H9 (cell line): Measurements from ENCODE around the gene ACVR1B. TPM values are rescaled to one million over a fixed set of nuclear protein-coding genes. Genes with fewer than 3 reads are reported as not detected.

ENCODE experiments used
- DNase-seq: peaks from one replicate; pipeline ENCODE4 v3.0.0-alpha.2; 2017
- H2AFZ ChIP-seq: one replicate; pipeline ENCODE4 v1.6.1; 2013; ENCODE audit warnings: mild to moderate bottlenecking, low read length, control low read depth, moderate library complexity
- H2AK5ac ChIP-seq: 2 replicates; pipeline ENCODE4 v1.6.1; 2013; ENCODE audit warnings: low read length, control low read depth, mixed read lengths; ENCODE audit not compliant: insufficient read length
- H2BK120ac ChIP-seq: one replicate; pipeline ENCODE4 v1.6.1; 2013; ENCODE audit warnings: low read depth, mild to moderate bottlenecking, low read length, control low read depth, inconsistent platforms; ENCODE audit not compliant: poor library complexity, severe bottlenecking
- H2BK12ac ChIP-seq: 2 replicates; pipeline ENCODE4 v1.6.1; 2013; ENCODE audit warnings: low read length, control low read depth, mixed read lengths, low read depth; ENCODE audit not compliant: insufficient read length
- H2BK15ac ChIP-seq: 2 replicates; pipeline ENCODE4 v1.6.1; 2013; ENCODE audit warnings: low read depth, low read length, control low read depth
- H2BK20ac ChIP-seq: one replicate; pipeline ENCODE4 v1.6.1; 2013; ENCODE audit warnings: low read depth, mild to moderate bottlenecking, low read length, control low read depth, inconsistent platforms; ENCODE audit not compliant: poor library complexity, severe bottlenecking
- H2BK5ac ChIP-seq: 2 replicates; pipeline ENCODE4 v1.6.1; 2013; ENCODE audit warnings: low read length, control low read depth, mixed read lengths; ENCODE audit not compliant: insufficient read length
- H3K14ac ChIP-seq: 2 replicates; pipeline ENCODE4 v1.6.1; 2013; ENCODE audit warnings: low read length, control low read depth; ENCODE audit not compliant: insufficient read depth
- H3K18ac ChIP-seq: 2 replicates; pipeline ENCODE4 v1.6.1; 2013; ENCODE audit warnings: low read depth, mild to moderate bottlenecking, mixed read lengths, low read length, control low read depth; ENCODE audit not compliant: insufficient read length
- H3K23ac ChIP-seq: 2 replicates; pipeline ENCODE4 v1.6.1; 2013; ENCODE audit warnings: low read length, control low read depth, mixed read lengths, low read depth; ENCODE audit not compliant: insufficient read length
- H3K23me2 ChIP-seq: 2 replicates; pipeline ENCODE4 v1.6.1; 2013; ENCODE audit warnings: low read depth, mild to moderate bottlenecking, mixed read lengths, low read length, control low read depth; ENCODE audit not compliant: insufficient read length, poor library complexity, severe bottlenecking
- H3K27ac ChIP-seq: 2 replicates; pipeline ENCODE4 v1.5.1; 2013; ENCODE audit warnings: low read length, control low read depth, mixed read lengths, low read depth; ENCODE audit not compliant: insufficient read length
- H3K27me3 ChIP-seq: 2 replicates; pipeline ENCODE4 v1.6.1; 2013; ENCODE audit warnings: low read length, control low read depth, inconsistent platforms; ENCODE audit not compliant: insufficient read depth
- H3K4ac ChIP-seq: 2 replicates; pipeline ENCODE4 v1.6.1; 2013; ENCODE audit warnings: low read depth, mild to moderate bottlenecking, control low read depth, inconsistent platforms, low read length, moderate library complexity
- H3K4me1 ChIP-seq: 2 replicates; pipeline ENCODE4 v1.6.1; 2013; ENCODE audit warnings: low read length, control low read depth, inconsistent platforms; ENCODE audit not compliant: insufficient read depth
- H3K4me2 ChIP-seq: 2 replicates; pipeline ENCODE4 v1.6.1; 2013; ENCODE audit warnings: low read length, control low read depth, mixed read lengths; ENCODE audit not compliant: insufficient read length, insufficient read depth
- H3K56ac ChIP-seq: 2 replicates; pipeline ENCODE4 v1.6.1; 2013; ENCODE audit warnings: low read depth, mild to moderate bottlenecking, mixed read lengths, low read length, control low read depth; ENCODE audit not compliant: insufficient read length
- H3K79me1 ChIP-seq: 2 replicates; pipeline ENCODE4 v1.6.1; 2013; ENCODE audit warnings: low read depth, mild to moderate bottlenecking, moderate library complexity, low read length, control low read depth, inconsistent platforms; ENCODE audit not compliant: insufficient read depth, poor library complexity, severe bottlenecking
- H3K79me2 ChIP-seq: 2 replicates; pipeline ENCODE4 v1.6.1; 2013; ENCODE audit warnings: low read length, control low read depth, inconsistent platforms; ENCODE audit not compliant: insufficient read depth
- H3K9ac ChIP-seq: 2 replicates; pipeline ENCODE4 v1.6.1; 2013; ENCODE audit warnings: low read length, control low read depth, mixed read lengths; ENCODE audit not compliant: insufficient read length; ENCODE audit errors: extremely low read depth
- H3K9me3 ChIP-seq: one replicate; pipeline ENCODE4 v1.6.1; 2013; ENCODE audit warnings: low read depth, low read length, inconsistent platforms; ENCODE audit not compliant: control insufficient read depth
- H3T11ph ChIP-seq: one replicate; pipeline ENCODE4 v1.6.1; 2013; ENCODE audit warnings: mild to moderate bottlenecking, low read length, control low read depth, inconsistent platforms
- H4K20me1 ChIP-seq: one replicate; pipeline ENCODE4 v1.6.1; 2013; ENCODE audit not compliant: control insufficient read depth, insufficient read length, insufficient read depth
- H4K5ac ChIP-seq: 2 replicates; pipeline ENCODE4 v1.6.1; 2013; ENCODE audit warnings: low read depth, mild to moderate bottlenecking, mixed read lengths, low read length, control low read depth; ENCODE audit not compliant: insufficient read length
- H4K8ac ChIP-seq: replicated peaks from 2 replicates; pipeline ENCODE4 v1.6.1; 2013; ENCODE audit warnings: low read length, control low read depth, mixed read lengths, low read depth; ENCODE audit not compliant: insufficient read length
- H4K91ac ChIP-seq: 2 replicates; pipeline ENCODE4 v1.6.1; 2013; ENCODE audit warnings: low read depth, mild to moderate bottlenecking, moderate library complexity, mixed read lengths, low read length, control low read depth; ENCODE audit not compliant: insufficient read length
- H3K27ac Mint-ChIP-seq, 3 experiments: 2 replicates in 2 of 3; 3 replicates in 1 of 3; pipeline ENCODE4 v1.8.0; 2020 to 2021; ENCODE audit warnings: mixed read lengths in 3 of 3, mild to moderate bottlenecking in 1 of 3, moderate library complexity in 1 of 3
- H3K27me3 Mint-ChIP-seq: 2 replicates; pipeline ENCODE4 v1.8.0; 2021; ENCODE audit warnings: low read depth, mild to moderate bottlenecking, moderate library complexity, mixed read lengths
- H3K36me3 Mint-ChIP-seq, 3 experiments: 2 replicates in 2 of 3; 3 replicates in 1 of 3; pipeline ENCODE4 v1.8.0; 2020 to 2021; ENCODE audit warnings: low read depth in 3 of 3, mixed read lengths in 3 of 3; ENCODE audit not compliant: insufficient read depth in 1 of 3
- H3K4me1 Mint-ChIP-seq, 2 experiments: 2 replicates each; pipeline ENCODE4 v1.8.0; 2020; ENCODE audit warnings: mixed read lengths in 2 of 2
- H3K4me3 Mint-ChIP-seq, 2 experiments: 2 replicates in 1 of 2; 3 replicates in 1 of 2; pipeline ENCODE4 v1.8.0; 2020 to 2021; ENCODE audit warnings: mild to moderate bottlenecking in 2 of 2, mixed read lengths in 2 of 2, moderate library complexity in 1 of 2
- H3K9me3 Mint-ChIP-seq, 2 experiments: 2 replicates in 1 of 2; 3 replicates in 1 of 2; pipeline ENCODE4 v1.8.0; 2020; ENCODE audit warnings: mild to moderate bottlenecking in 2 of 2, mixed read lengths in 2 of 2, moderate library complexity in 1 of 2
- CTCF ChIP-seq: fragments of 200-600 bp; sonication (generic); conservative IDR thresholded peaks from 3 replicates; pipeline ENCODE4 v1.8.0; 2021; ENCODE audit warnings: antibody characterized with exemption, mild to moderate bottlenecking
- WGBS: extraction: QIAGEN DNeasy Blood & Tissue Kit; methylation state at CpG from one replicate; pipeline ENCODE4 v1.1.7; 2013; ENCODE audit warnings: missing lambda C conversion rate, low lambda C conversion rate, mixed read lengths; ENCODE audit not compliant: insufficient read length; ENCODE audit errors: extremely low coverage; 5-methylcytosine and 5-hydroxymethylcytosine counted together
- total RNA-seq: library from RNA; stranded (reverse); gene quantifications from 2 replicates; pipeline ENCODE4 v1.2.1, GENCODE V29; 2021

Gene ACVR1B
- total RNA-seq, 1 experiment from 2014 or later = 16.3 TPM

GRCh38 chr12:51953864-51954263 lies 2.4 kb downstream of the ACVR1B start:
- H3K27ac Mint-ChIP-seq = no peak overlapping the region
- Histone ChIP-seq H4K5ac (no peak overlapping the region), H2AFZ (no peak overlapping the region), H4K8ac (no peak overlapping the region), H3K4ac (no peak overlapping the region), H3K4me2 (no peak overlapping the region), H4K20me1 (no peaks in the 10 kb centered on the region), H3K79me1 (no peaks in the 10 kb centered on the region), H3K56ac (no peak overlapping the region), H2BK15ac (no peak overlapping the region), H3K23me2 (peaks cover 12% of the 10 kb centered on the region), H3K23ac (no peak overlapping the region), H3K14ac (no peak overlapping the region), H3K27me3 (peaks cover 17% of the 10 kb centered on the region; the same call in 1 of the 2 replicates), H3K79me2 (peaks cover 3% of the 10 kb centered on the region; the same call in 1 of the 2 replicates), H4K91ac (no peak overlapping the region), H3K9me3 (no peaks in the 10 kb centered on the region), H2BK20ac (no peak overlapping the region), H2BK120ac (no peak overlapping the region), H3K9ac (no peak overlapping the region), H3K18ac (no peak overlapping the region), H2AK5ac (no peak overlapping the region), H3K4me1 (no peaks in the 10 kb centered on the region), H3K27ac (no peak overlapping the region), H3T11ph (no peak overlapping the region), H2BK5ac (no peak overlapping the region), H2BK12ac (no peak overlapping the region)
- H3K4me1 Mint-ChIP-seq = peaks cover 11 to 20% of the 10 kb centered on the region in 2 experiments
- TF ChIP-seq CTCF = no peak
- H3K9me3 Mint-ChIP-seq = no peaks in the 10 kb centered on the region
- H3K4me3 Mint-ChIP-seq = 0 out of 5 replicates have a peak overlapping the region, but pooled peaks of 1 of the 2 experiments have one; percentile 89
- peaks cover 40% of the 10 kb centered on the region for H3K27me3 Mint-ChIP-seq
- no peaks in the 10 kb centered on the region; a peak in 2 of 7 replicates for H3K36me3 Mint-ChIP-seq
- no CpG with 5 or more reads among the region's 4 CpGs for WGBS
- no peak for DNase-seq
